CD4-positive, alpha-beta T cell (primary cell): Measurements from ENCODE around the gene FBXL22. TPM values are rescaled to one million over a fixed set of nuclear protein-coding genes. Genes with fewer than 3 reads are reported as not detected.

Experiments used
- ATAC-seq: fragments of 200-7000 bp; cut with Tn5 transposase; one replicate; pipeline ENCODE4 v1.10.0; 2022; ENCODE audit warnings: mild to moderate bottlenecking; ENCODE audit not compliant: poor library complexity
- CTCF ChIA-PET: fragments of 350-600 bp; sonication (Branson Sonifier 250); formaldehyde crosslinking; loops from one replicate; lab custom pipeline; 2021; ENCODE audit warnings: antibody characterized with exemption, inconsistent platforms; lab: Charles Lee
- POLR2A ChIA-PET: fragments of 350-600 bp; sonication (Branson Sonifier 250); formaldehyde crosslinking; loops from one replicate; lab custom pipeline; 2021; ENCODE audit warnings: antibody characterized with exemption, inconsistent platforms; lab: Charles Lee
- DNase-seq, 14 experiments: peaks; one replicate each; pipeline ENCODE4 v3.0.0-alpha.2; 2013 to 2020; ENCODE audit warnings: mixed read lengths in 2 of 14
- H3K27ac ChIP-seq, 2 donors: one replicate each; pipeline versions ENCODE4 v1.5.1 to v1.7.0; 2013; ENCODE audit warnings: low read length in 2 of 2, low read depth in 1 of 2, mild to moderate bottlenecking in 1 of 2
- H3K27me3 ChIP-seq, 2 experiments: 1 replicate in 1 of 2; 2 replicates in 1 of 2; pipeline versions ENCODE4 v1.6.1 to v1.7.0; 2013; ENCODE audit warnings: low read length in 2 of 2, control low read depth in 1 of 2, mild to moderate bottlenecking in 1 of 2, moderate library complexity in 1 of 2; ENCODE audit not compliant: insufficient read depth in 2 of 2, control insufficient read depth in 1 of 2
- H3K36me3 ChIP-seq: one replicate; pipeline ENCODE4 v1.6.1; 2013; ENCODE audit warnings: low read length, control low read depth; ENCODE audit not compliant: insufficient read depth
- H3K4me1 ChIP-seq: one replicate; pipeline ENCODE4 v1.6.1; 2013; ENCODE audit warnings: low read length, control low read depth; ENCODE audit not compliant: insufficient read depth
- H3K4me3 ChIP-seq: one replicate; pipeline ENCODE4 v1.5.1; 2013; ENCODE audit warnings: mild to moderate bottlenecking, low read length, moderate library complexity
- H3K9me3 ChIP-seq, 2 experiments: 1 replicate in 1 of 2; 2 replicates in 1 of 2; pipeline versions ENCODE4 v1.6.1 to v1.7.0; 2013; ENCODE audit warnings: low read length in 2 of 2, mild to moderate bottlenecking in 2 of 2, control low read depth in 1 of 2, moderate library complexity in 1 of 2; ENCODE audit not compliant: control insufficient read depth in 1 of 2, insufficient read depth in 1 of 2
- H3K27ac Mint-ChIP-seq: one replicate; pipeline ENCODE4 v1.8.0; 2020; ENCODE audit warnings: mixed read lengths
- H3K27me3 Mint-ChIP-seq: one replicate; pipeline ENCODE4 v1.8.0; 2021; ENCODE audit warnings: mixed read lengths
- H3K36me3 Mint-ChIP-seq: one replicate; pipeline ENCODE4 v1.8.0; 2021; ENCODE audit warnings: low read depth, mixed read lengths
- H3K4me1 Mint-ChIP-seq: one replicate; pipeline ENCODE4 v1.8.0; 2021; ENCODE audit warnings: low read depth, mixed read lengths
- H3K4me3 Mint-ChIP-seq: one replicate; pipeline ENCODE4 v1.8.0; 2020; ENCODE audit warnings: mild to moderate bottlenecking, mixed read lengths
- H3K9me3 Mint-ChIP-seq: one replicate; pipeline ENCODE4 v1.8.0; 2020; ENCODE audit warnings: mixed read lengths
- CTCF ChIP-seq: fragments of 200-600 bp; IDR thresholded peaks from one replicate; pipeline ENCODE4 v1.8.0; 2022; ENCODE audit warnings: antibody characterized with exemption, mild to moderate bottlenecking
- intact Hi-C, 2 experiments: fragments of 100-400 bp; cut with DNase I in 1 of 2; cut with micrococcal nuclease in 1 of 2; formaldehyde crosslinking; loops; one replicate each; pipeline versions ENCODE4 v1.15.1 to v1.9.0; 2023 to 2025; cut with DNase I, micrococcal nuclease
- total RNA-seq, 174 experiments: library from RNA in 2 of 174; stranded (reverse) in 2 of 174; gene quantifications; one replicate each; pipeline ENCODE4 v1.2.3 and lab custom pipeline; 2021 to 2026

The FBXL22 gene
- total RNA-seq, 2 experiments from 2014 or later = 0.66 to 1.6 TPM

GRCh38 chr15:63636518-63637061 is 39.4 kb downstream of the FBXL22 start:
- intact Hi-C loops = no loop called here
- Mint-ChIP-seq H3K9me3 (no peaks in the 10 kb centered on the region), H3K27ac (no peak overlapping the region), H3K36me3 (peaks cover 96% of the 10 kb centered on the region), H3K4me3 (no peak overlapping the region), H3K27me3 (no peaks in the 10 kb centered on the region), H3K4me1 (no peaks in the 10 kb centered on the region)
- ChIA-PET CTCF (no interaction called here), POLR2A (no interaction called here)
- H3K4me3 ChIP-seq = no peak overlapping the region
- no peak for ATAC-seq
- peaks cover 92% of the 10 kb centered on the region for H3K36me3 ChIP-seq
- no peak for TF ChIP-seq CTCF
- no peaks in the 10 kb centered on the region for H3K4me1 ChIP-seq
- no peak for DNase-seq
- no peak overlapping the region for H3K27ac ChIP-seq
- no peaks in the 10 kb centered on the region for H3K9me3 ChIP-seq
- no peaks in the 10 kb centered on the region for H3K27me3 ChIP-seq

- peaks cover 95% of the 10 kb centered on the region for H3K36me3 Mint-ChIP-seq
- intact Hi-C loops = no loop called here
- no peaks in the 10 kb centered on the region for H3K27me3 ChIP-seq
- H3K27ac ChIP-seq = no peak overlapping the region
- POLR2A ChIA-PET = no interaction called here
- no peaks in the 10 kb centered on the region for H3K27me3 Mint-ChIP-seq
- no peaks in the 10 kb centered on the region for H3K4me1 ChIP-seq
- no peaks in the 10 kb centered on the region for H3K9me3 ChIP-seq
- DNase-seq (no peak), ATAC-seq (no peak)
- peaks cover 92% of the 10 kb centered on the region for H3K36me3 ChIP-seq
- H3K4me1 Mint-ChIP-seq = no peaks in the 10 kb centered on the region
- TF ChIP-seq CTCF = no peak
- no peak overlapping the region for H3K4me3 ChIP-seq
- no peaks in the 10 kb centered on the region for H3K9me3 Mint-ChIP-seq
- H3K27ac Mint-ChIP-seq = peak overlapping the region; percentile 42
- CTCF ChIA-PET = no interaction called here
- H3K4me3 Mint-ChIP-seq = no peak overlapping the region
Measured at GRCh38 chr15:63638839-63639238, 41.7 kb downstream of the FBXL22 start.

GRCh38 chr15:63640146-63640545 is 43.0 kb downstream of the FBXL22 start:
- DNase-seq (no peak), ATAC-seq (no peak)
- H3K4me1 ChIP-seq = no peaks in the 10 kb centered on the region
- no peak overlapping the region for H3K4me3 ChIP-seq
- H3K4me3 Mint-ChIP-seq = no peak overlapping the region
- no peaks in the 10 kb centered on the region for H3K27me3 ChIP-seq
- intact Hi-C loops = no loop called here
- TF ChIP-seq CTCF = no peak
- peaks cover 97% of the 10 kb centered on the region for H3K36me3 Mint-ChIP-seq
- ChIA-PET POLR2A (no interaction called here), CTCF (interaction anchor here (1.0 to 1.6 kb wide), 2 partner anchors 10 to 30 kb away, joined by 3 to 5 read pairs; no protein-coding TSS in a partner anchor)
- peak overlapping the region; percentile 28 for H3K27ac Mint-ChIP-seq
- no peaks in the 10 kb centered on the region for H3K27me3 Mint-ChIP-seq
- no peaks in the 10 kb centered on the region for H3K9me3 Mint-ChIP-seq
- no peaks in the 10 kb centered on the region for H3K4me1 Mint-ChIP-seq
- no peaks in the 10 kb centered on the region for H3K9me3 ChIP-seq
- peaks cover 95% of the 10 kb centered on the region for H3K36me3 ChIP-seq
- H3K27ac ChIP-seq = no peak overlapping the region

Other genes with a start within 250 kb of the FBXL22 start
- gene CA12, start 215.5 kb upstream of the FBXL22 start, total RNA-seq = not detected
- 100 to 1,000 TPM; 280 to 282 TPM for gene USP3, start 92.8 kb upstream of the FBXL22 start, total RNA-seq
- 100 to 1,000 TPM; 400 to 406 TPM for gene HERC1, start 236.6 kb downstream of the FBXL22 start, total RNA-seq